Nephron (organoid): ENCODE measurements around the gene ABLIM1.

Experiments used
- H3K27ac Mint-ChIP-seq, 3 experiments: 2 replicates each; pipeline ENCODE4 v1.8.0; 2020; ENCODE audit warnings: mixed read lengths in 3 of 3, mild to moderate bottlenecking in 2 of 3, moderate library complexity in 1 of 3
- H3K27me3 Mint-ChIP-seq: 2 replicates; pipeline ENCODE4 v1.8.0; 2021; ENCODE audit warnings: low read depth, mild to moderate bottlenecking, moderate library complexity, mixed read lengths
- H3K36me3 Mint-ChIP-seq: 2 replicates; pipeline ENCODE4 v1.8.0; 2020; ENCODE audit warnings: low read depth, mixed read lengths
- H3K4me1 Mint-ChIP-seq: 2 replicates; pipeline ENCODE4 v1.8.0; 2020; ENCODE audit warnings: mixed read lengths
- H3K4me3 Mint-ChIP-seq, 3 experiments: 2 replicates each; pipeline ENCODE4 v1.8.0; 2020; ENCODE audit warnings: mild to moderate bottlenecking in 3 of 3, mixed read lengths in 3 of 3, moderate library complexity in 2 of 3
- H3K9me3 Mint-ChIP-seq: 2 replicates; pipeline ENCODE4 v1.8.0; 2020; ENCODE audit warnings: mixed read lengths
- CTCF ChIP-seq, 3 experiments: fragments of 200-600 bp; sonication (generic); IDR thresholded peaks; one replicate each; pipeline ENCODE4 v1.5.0; 2021; ENCODE audit warnings: antibody characterized with exemption in 3 of 3; ENCODE audit not compliant: unreplicated experiment in 3 of 3

The ABLIM1 gene

GRCh38 chr10:114384601-114385000 is 273.5 kb downstream of the ABLIM1 start:
- Mint-ChIP-seq H3K4me3 (no peak overlapping the region), H3K27ac (peak overlapping the region in 2 of 3 experiments; percentile 34 to 91)

GRCh38 chr10:114384181-114384580 is 273.9 kb downstream of the ABLIM1 start:
- Mint-ChIP-seq H3K4me3 (no peak overlapping the region), H3K4me1 (peaks cover 61% of the 10 kb centered on the region), H3K27ac (peak overlapping the region in 2 of 3 experiments; percentile 34 to 91), H3K27me3 (peaks cover 4% of the 10 kb centered on the region), H3K36me3 (peaks cover 4% of the 10 kb centered on the region), H3K9me3 (no peaks in the 10 kb centered on the region)
- TF ChIP-seq CTCF (IDR thresholded peaks at IDR 0.05; ENCODE audit: unreplicated experiment in 3 of 3) = no peak

More at GRCh38 chr10:114384601-114385000, 273.5 kb downstream of the ABLIM1 start:
- no peak for TF ChIP-seq CTCF (IDR thresholded peaks at IDR 0.05; ENCODE audit: unreplicated experiment in 3 of 3)
- peaks cover 58% of the 10 kb centered on the region for H3K4me1 Mint-ChIP-seq
- no peaks in the 10 kb centered on the region for H3K9me3 Mint-ChIP-seq
- peaks cover 4% of the 10 kb centered on the region for H3K27me3 Mint-ChIP-seq
- peaks cover 4% of the 10 kb centered on the region for H3K36me3 Mint-ChIP-seq
